IMR-90 (cell line): ENCODE measurements around the gene STAM.
"Not testable (repeated sequence)": the region's sequence is repeated elsewhere in the genome, so short reads cannot be mapped to it uniquely, and the experiment has no call there.

Experiments
- BHLHE40 ChIP-seq: fragments of 150-350 bp; IDR thresholded peaks from 2 replicates; pipeline ENCODE4 v1.6.1; 2016; ENCODE audit warnings: mild to moderate bottlenecking, low read depth, low read length
- CEBPB ChIP-seq: IDR thresholded peaks from 2 replicates; pipeline ENCODE4 v1.6.1; 2012; ENCODE audit warnings: low read depth, low read length, improper control_type of control experiment
- CHD1 ChIP-seq: IDR thresholded peaks from 2 replicates; pipeline ENCODE4 v1.6.1; 2012; ENCODE audit warnings: low read depth, low read length, improper control_type of control experiment
- FOS ChIP-seq: fragments of 150-350 bp; IDR thresholded peaks from 2 replicates; pipeline ENCODE4 v1.6.1; 2016; ENCODE audit warnings: low read depth, low read length
- MAFK ChIP-seq: IDR thresholded peaks from 2 replicates; pipeline ENCODE4 v1.6.1; 2012; ENCODE audit warnings: low read depth, low read length, improper control_type of control experiment
- MAZ ChIP-seq: IDR thresholded peaks from 2 replicates; pipeline ENCODE4 v1.6.1; 2012; ENCODE audit warnings: low read depth, mild to moderate bottlenecking, low read length, improper control_type of control experiment, moderate library complexity, borderline replicate concordance
- MXI1 ChIP-seq: IDR thresholded peaks from 2 replicates; pipeline ENCODE4 v1.6.1; 2012; ENCODE audit warnings: low read depth, mild to moderate bottlenecking, low read length, moderate library complexity, borderline replicate concordance
- POLR2A ChIP-seq: IDR thresholded peaks from 2 replicates; pipeline ENCODE4 v1.6.1; 2012; ENCODE audit warnings: mild to moderate bottlenecking, low read depth, low read length
- RAD21 ChIP-seq: IDR thresholded peaks from 2 replicates; pipeline ENCODE4 v1.6.1; 2012; ENCODE audit warnings: low read length, improper control_type of control experiment
- RCOR1 ChIP-seq: IDR thresholded peaks from 2 replicates; pipeline ENCODE4 v1.6.1; 2012; ENCODE audit warnings: mild to moderate bottlenecking, low read length, improper control_type of control experiment; ENCODE audit not compliant: insufficient replicate concordance
- RFX5 ChIP-seq: IDR thresholded peaks from 2 replicates; pipeline ENCODE4 v1.8.0; 2012; ENCODE audit warnings: low read depth, mild to moderate bottlenecking, low read length, moderate library complexity
- SMC3 ChIP-seq: fragments of 150-350 bp; IDR thresholded peaks from 2 replicates; pipeline ENCODE4 v1.6.1; 2016; ENCODE audit warnings: low read depth, mild to moderate bottlenecking, antibody characterized with exemption, low read length, moderate library complexity
- TF ChIP-seq, protein P1 (sequence below): conservative IDR thresholded peaks from 2 replicates; pipeline ENCODE4 v1.5.1; 2012; ENCODE audit warnings: mild to moderate bottlenecking, low read depth, low read length, improper control_type of control experiment
- TF ChIP-seq, protein P2 (sequence below): fragments of 150-350 bp; IDR thresholded peaks from 2 replicates; pipeline ENCODE4 v1.6.1; 2017; ENCODE audit warnings: mild to moderate bottlenecking, antibody characterized with exemption, low read length, low read depth

DNA sequence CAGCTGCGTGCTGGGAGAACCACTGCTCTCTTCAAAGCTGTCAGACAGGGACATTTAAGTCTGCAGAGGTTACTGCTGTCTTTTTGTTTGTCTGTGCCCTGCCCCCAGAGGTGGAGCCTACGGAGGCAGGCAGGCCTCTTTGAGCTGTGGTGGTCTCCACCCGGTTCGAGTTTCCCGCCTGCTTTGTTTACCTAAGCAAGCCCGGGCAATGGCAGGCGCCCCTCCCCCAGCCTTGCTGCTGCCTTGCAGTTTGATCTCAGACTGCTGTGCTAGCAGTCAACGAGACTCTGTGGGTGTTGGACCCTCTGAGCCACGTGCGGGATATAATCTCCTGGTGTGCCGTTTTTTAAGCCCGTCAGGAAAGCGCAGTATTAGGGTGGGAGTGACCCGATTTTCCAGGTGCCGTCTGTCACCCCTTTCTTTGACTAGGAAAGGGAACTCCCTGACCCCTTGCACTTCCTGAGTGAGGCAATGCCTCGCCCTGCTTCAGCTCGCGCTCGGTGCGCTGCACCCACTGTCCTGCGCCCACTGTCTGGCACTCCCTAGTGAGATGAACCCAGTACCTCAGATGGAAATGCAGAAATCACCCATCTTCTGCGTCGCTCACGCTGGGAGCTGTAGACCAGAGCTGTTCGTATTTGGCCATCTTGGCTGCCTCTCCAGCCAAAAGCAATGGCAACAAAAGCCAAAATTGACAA, 78.5 kb downstream of the STAM start:
- not testable (repeated sequence) for TF ChIP-seq CHD1, CEBPB, POLR2A, BHLHE40, RAD21, MXI1, SMC3, MAFK, MAZ, FOS, RCOR1, RFX5
- TF ChIP-seq, protein P1, sequence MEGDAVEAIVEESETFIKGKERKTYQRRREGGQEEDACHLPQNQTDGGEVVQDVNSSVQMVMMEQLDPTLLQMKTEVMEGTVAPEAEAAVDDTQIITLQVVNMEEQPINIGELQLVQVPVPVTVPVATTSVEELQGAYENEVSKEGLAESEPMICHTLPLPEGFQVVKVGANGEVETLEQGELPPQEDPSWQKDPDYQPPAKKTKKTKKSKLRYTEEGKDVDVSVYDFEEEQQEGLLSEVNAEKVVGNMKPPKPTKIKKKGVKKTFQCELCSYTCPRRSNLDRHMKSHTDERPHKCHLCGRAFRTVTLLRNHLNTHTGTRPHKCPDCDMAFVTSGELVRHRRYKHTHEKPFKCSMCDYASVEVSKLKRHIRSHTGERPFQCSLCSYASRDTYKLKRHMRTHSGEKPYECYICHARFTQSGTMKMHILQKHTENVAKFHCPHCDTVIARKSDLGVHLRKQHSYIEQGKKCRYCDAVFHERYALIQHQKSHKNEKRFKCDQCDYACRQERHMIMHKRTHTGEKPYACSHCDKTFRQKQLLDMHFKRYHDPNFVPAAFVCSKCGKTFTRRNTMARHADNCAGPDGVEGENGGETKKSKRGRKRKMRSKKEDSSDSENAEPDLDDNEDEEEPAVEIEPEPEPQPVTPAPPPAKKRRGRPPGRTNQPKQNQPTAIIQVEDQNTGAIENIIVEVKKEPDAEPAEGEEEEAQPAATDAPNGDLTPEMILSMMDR = not testable (repeated sequence)
- TF ChIP-seq, protein P2, sequence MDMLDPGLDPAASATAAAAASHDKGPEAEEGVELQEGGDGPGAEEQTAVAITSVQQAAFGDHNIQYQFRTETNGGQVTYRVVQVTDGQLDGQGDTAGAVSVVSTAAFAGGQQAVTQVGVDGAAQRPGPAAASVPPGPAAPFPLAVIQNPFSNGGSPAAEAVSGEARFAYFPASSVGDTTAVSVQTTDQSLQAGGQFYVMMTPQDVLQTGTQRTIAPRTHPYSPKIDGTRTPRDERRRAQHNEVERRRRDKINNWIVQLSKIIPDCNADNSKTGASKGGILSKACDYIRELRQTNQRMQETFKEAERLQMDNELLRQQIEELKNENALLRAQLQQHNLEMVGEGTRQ = not testable (repeated sequence)
